ENCODE data around the gene THOC3.
"Not testable (repeated sequence)": the region's sequence is repeated elsewhere in the genome, so short reads cannot be mapped to it uniquely, and the experiment has no call there.

Gene THOC3

GRCh38 chr5:175967471-175968372 is at the start of gene THOC3:
Gene THOC3 (minus strand): TSS chr5:175968315. CDS start chr5:175968208, 107 bp downstream.
- H3K4me3 ChIP-seq = peak within 1 kb of the TSS; percentile 51 to 92 (median 68)
- peak within 1 kb of the TSS in 16 of 21 experiments; percentile 18 to 79 (median 64) for H3K27ac ChIP-seq

GRCh38 chr5:176017324-176017723 is 49.2 kb upstream of the THOC3 start:
- not testable (repeated sequence) for H3K4me3 ChIP-seq, H3K27ac ChIP-seq

GRCh38 chr5:176014360-176014759 is 46.2 kb upstream of the THOC3 start:
- H3K4me3 ChIP-seq, H3K27ac ChIP-seq: not testable (repeated sequence)

GRCh38 chr5:176011088-176011487 is 43.0 kb upstream of the THOC3 start:
- H3K4me3 ChIP-seq, H3K27ac ChIP-seq: not testable (repeated sequence)

GRCh38 chr5:176010202-176010601 is 42.1 kb upstream of the THOC3 start:
- not testable (repeated sequence) for H3K27ac ChIP-seq, H3K4me3 ChIP-seq

- not testable (repeated sequence) for H3K4me3 ChIP-seq, H3K27ac ChIP-seq
Observed at GRCh38 chr5:176007220-176007619, 39.1 kb upstream of the THOC3 start.

GRCh38 chr5:176006819-176007218 is 38.7 kb upstream of the THOC3 start:
- H3K4me3 ChIP-seq, H3K27ac ChIP-seq: not testable (repeated sequence)

GRCh38 chr5:175997979-175998378 is 29.9 kb upstream of the THOC3 start:
- H3K4me3 ChIP-seq, H3K27ac ChIP-seq: not testable (repeated sequence)

- not testable (repeated sequence) for H3K4me3 ChIP-seq, H3K27ac ChIP-seq
Observed at GRCh38 chr5:175997495-175997894, 29.4 kb upstream of the THOC3 start.

GRCh38 chr5:175996791-175997190 is 28.7 kb upstream of the THOC3 start:
- H3K27ac ChIP-seq, H3K4me3 ChIP-seq: not testable (repeated sequence)

- H3K4me3 ChIP-seq, H3K27ac ChIP-seq: not testable (repeated sequence)
Observed at GRCh38 chr5:175995506-175995905, 27.4 kb upstream of the THOC3 start.

- H3K27ac ChIP-seq, H3K4me3 ChIP-seq: not testable (repeated sequence)
Observed at GRCh38 chr5:175979371-175979995, 11.4 kb upstream of the THOC3 start.

GRCh38 chr5:175968381-175968780 is 266 bp upstream of the THOC3 start:
- Histone ChIP-seq H3K27ac (peak overlapping the region in 2 of 21 experiments; percentile 18 to 79), H3K4me3 (peak overlapping the region; percentile 51 to 92 (median 68))

- H3K27ac ChIP-seq, H3K4me3 ChIP-seq: not testable (repeated sequence)
Observed at GRCh38 chr5:175962329-175962728, 5.8 kb downstream of the THOC3 start.

GRCh38 chr5:175960228-175960627 is 7.9 kb downstream of the THOC3 start:
- not testable (repeated sequence) for H3K4me3 ChIP-seq, H3K27ac ChIP-seq

- H3K27ac ChIP-seq, H3K4me3 ChIP-seq: not testable (repeated sequence)
Observed at GRCh38 chr5:175958515-175958914, 9.6 kb downstream of the THOC3 start.

- H3K27ac ChIP-seq, H3K4me3 ChIP-seq: not testable (repeated sequence)
Observed at GRCh38 chr5:175954107-175954506, 14.0 kb downstream of the THOC3 start.

GRCh38 chr5:175952810-175953209 is 15.3 kb downstream of the THOC3 start:
- H3K4me3 ChIP-seq, H3K27ac ChIP-seq: not testable (repeated sequence)

GRCh38 chr5:175951339-175951969 is 16.7 kb downstream of the THOC3 start:
- not testable (repeated sequence) for H3K4me3 ChIP-seq, H3K27ac ChIP-seq

- not testable (repeated sequence) for H3K27ac ChIP-seq, H3K4me3 ChIP-seq
Observed at GRCh38 chr5:175948329-175949108, 19.6 kb downstream of the THOC3 start.
